ENCODE measurements around the gene CEACAM4.

DNA sequence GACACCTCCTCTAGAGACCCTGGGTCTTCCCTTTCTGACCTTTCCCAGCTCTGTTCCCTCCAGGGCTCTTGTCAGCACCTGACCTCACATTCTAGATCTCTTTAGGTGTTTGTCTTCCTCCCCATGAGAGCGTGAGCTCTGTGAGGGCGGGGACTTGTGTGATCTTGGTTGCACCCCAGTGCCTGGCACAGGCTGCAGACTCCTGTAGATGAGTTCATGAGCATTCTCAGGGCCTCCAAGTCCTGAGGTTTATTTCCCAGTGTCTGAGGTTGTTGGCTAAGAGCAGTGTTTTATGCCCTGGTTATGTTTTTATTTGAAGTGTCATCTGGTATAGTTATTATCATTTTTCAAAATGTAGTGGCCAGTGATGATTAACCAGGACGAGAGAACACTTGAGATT is 596 bp downstream of the CEACAM4 start:
- TF ChIP-seq, protein P1, sequence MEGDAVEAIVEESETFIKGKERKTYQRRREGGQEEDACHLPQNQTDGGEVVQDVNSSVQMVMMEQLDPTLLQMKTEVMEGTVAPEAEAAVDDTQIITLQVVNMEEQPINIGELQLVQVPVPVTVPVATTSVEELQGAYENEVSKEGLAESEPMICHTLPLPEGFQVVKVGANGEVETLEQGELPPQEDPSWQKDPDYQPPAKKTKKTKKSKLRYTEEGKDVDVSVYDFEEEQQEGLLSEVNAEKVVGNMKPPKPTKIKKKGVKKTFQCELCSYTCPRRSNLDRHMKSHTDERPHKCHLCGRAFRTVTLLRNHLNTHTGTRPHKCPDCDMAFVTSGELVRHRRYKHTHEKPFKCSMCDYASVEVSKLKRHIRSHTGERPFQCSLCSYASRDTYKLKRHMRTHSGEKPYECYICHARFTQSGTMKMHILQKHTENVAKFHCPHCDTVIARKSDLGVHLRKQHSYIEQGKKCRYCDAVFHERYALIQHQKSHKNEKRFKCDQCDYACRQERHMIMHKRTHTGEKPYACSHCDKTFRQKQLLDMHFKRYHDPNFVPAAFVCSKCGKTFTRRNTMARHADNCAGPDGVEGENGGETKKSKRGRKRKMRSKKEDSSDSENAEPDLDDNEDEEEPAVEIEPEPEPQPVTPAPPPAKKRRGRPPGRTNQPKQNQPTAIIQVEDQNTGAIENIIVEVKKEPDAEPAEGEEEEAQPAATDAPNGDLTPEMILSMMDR (IDR thresholded peaks at IDR 0.05), result no peak
- TF ChIP-seq EZH2 (IDR thresholded peaks at IDR 0.05), result no peak

All from neural progenitor cell (in vitro differentiated cells).